AG09309 (cell line): ENCODE results near the gene TBC1D14.
A peak's percentile ranks its signal among the peaks of the same experiment; 100 is the strongest.

ENCODE experiments used
- DNase-seq: peaks from one replicate; pipeline ENCODE4 v3.0.0-alpha.2; 2010; ENCODE audit warnings: low read depth
- H3K4me3 ChIP-seq: 2 replicates; pipeline ENCODE4 v1.5.1; 2011; ENCODE audit warnings: mild to moderate bottlenecking, low read depth, low read length, moderate library complexity; ENCODE audit not compliant: control insufficient read depth
- CTCF ChIP-seq: IDR thresholded peaks from 2 replicates; pipeline ENCODE4 v1.5.1; 2011; ENCODE audit warnings: mild to moderate bottlenecking, low read depth, low read length, inconsistent platforms; ENCODE audit not compliant: insufficient read depth, control insufficient read depth; ENCODE audit errors: missing control alignments

Gene TBC1D14

GRCh38 chr4:7034262-7035081 lies 124.8 kb downstream of the TBC1D14 start:
- no peak for DNase-seq
- no peak for TF ChIP-seq CTCF
- no peak overlapping the region for H3K4me3 ChIP-seq

GRCh38 chr4:7037425-7037824 lies 127.8 kb downstream of the TBC1D14 start:
- no peak for TF ChIP-seq CTCF
- H3K4me3 ChIP-seq, result no peak overlapping the region
- no peak for DNase-seq

- no peak overlapping the region for H3K4me3 ChIP-seq
- DNase-seq, result no peak
- TF ChIP-seq CTCF, result no peak
These were observed 131.1 kb downstream of the TBC1D14 start for GRCh38 chr4:7040765-7041164.

GRCh38 chr4:7041246-7041645 lies 131.6 kb downstream of the TBC1D14 start:
- no peak for TF ChIP-seq CTCF
- H3K4me3 ChIP-seq, result no peak overlapping the region

GRCh38 chr4:7041801-7042502 lies 132.3 kb downstream of the TBC1D14 start:
- no peak for TF ChIP-seq CTCF
- peak overlapping the region; percentile 88 for H3K4me3 ChIP-seq
- DNase-seq, result no peak

More at GRCh38 chr4:7041246-7041645, 131.6 kb downstream of the TBC1D14 start:
- DNase-seq, result no peak

- DNase-seq, result peak; percentile 85
- no peak for TF ChIP-seq CTCF
- H3K4me3 ChIP-seq, result peak overlapping the region; percentile 88
These were observed 133.1 kb downstream of the TBC1D14 start for GRCh38 chr4:7042503-7043283.
